ENCODE results near the gene CACNA1H.

CACNA1H gene

GRCh38 chr16:1169285-1170075 lies 16.6 kb downstream of the CACNA1H start:
- Histone ChIP-seq H3K9me3 (ENCODE audit: insufficient read depth, low read length) (no peaks in the 10 kb centered on the region), H3K27me3 (ENCODE audit: low read depth, low read length) (no peaks in the 10 kb centered on the region), H3K27ac (ENCODE audit: low read length) (no peak overlapping the region), H3K36me3 (replicated peaks; ENCODE audit: low read depth, low read length) (no peaks in the 10 kb centered on the region), H3K4me2 (ENCODE audit: low read length) (no peak overlapping the region), H3K4me1 (ENCODE audit: low read length) (no peaks in the 10 kb centered on the region), H2AFZ (ENCODE audit: low read depth, low read length) (no peak overlapping the region), H3K79me2 (ENCODE audit: low read length) (no peaks in the 10 kb centered on the region), H4K20me1 (ENCODE audit: insufficient read depth, low read length) (no peaks in the 10 kb centered on the region), H3K4me3 (ENCODE audit: low read length) (no peak overlapping the region), H3K9ac (ENCODE audit: low read length) (no peak overlapping the region)
- no peak for TF ChIP-seq EZH2phosphoT487 (IDR thresholded peaks at IDR 0.05; ENCODE audit: low read depth)
- no peak for TF ChIP-seq CTCF (IDR thresholded peaks at IDR 0.05; ENCODE audit: low read depth, low read length)

- no peak overlapping the region for H2AFZ ChIP-seq (ENCODE audit: low read depth, low read length)
- no peak overlapping the region for H3K9ac ChIP-seq (ENCODE audit: low read length)
These were observed 17.1 kb downstream of the CACNA1H start for GRCh38 chr16:1170076-1170418.

GRCh38 chr16:1171001-1171400 lies 18.1 kb downstream of the CACNA1H start:
- no peaks in the 10 kb centered on the region for H4K20me1 ChIP-seq (ENCODE audit: insufficient read depth, low read length)
- no peaks in the 10 kb centered on the region for H3K36me3 ChIP-seq (replicated peaks; ENCODE audit: low read depth, low read length)
- no peak overlapping the region for H2AFZ ChIP-seq (ENCODE audit: low read depth, low read length)
- TF ChIP-seq EZH2phosphoT487 (IDR thresholded peaks at IDR 0.05; ENCODE audit: low read depth), result no peak
- TF ChIP-seq CTCF (IDR thresholded peaks at IDR 0.05; ENCODE audit: low read depth, low read length), result no peak
- H3K4me1 ChIP-seq (ENCODE audit: low read length), result no peaks in the 10 kb centered on the region
- no peak overlapping the region for H3K27ac ChIP-seq (ENCODE audit: low read length)
- H3K4me3 ChIP-seq (ENCODE audit: low read length), result no peak overlapping the region
- H3K9me3 ChIP-seq (ENCODE audit: insufficient read depth, low read length), result no peaks in the 10 kb centered on the region
- no peaks in the 10 kb centered on the region for H3K27me3 ChIP-seq (ENCODE audit: low read depth, low read length)
- no peak overlapping the region for H3K4me2 ChIP-seq (ENCODE audit: low read length)
- no peak overlapping the region for H3K9ac ChIP-seq (ENCODE audit: low read length)
- no peaks in the 10 kb centered on the region for H3K79me2 ChIP-seq (ENCODE audit: low read length)

More at GRCh38 chr16:1170076-1170418, 17.1 kb downstream of the CACNA1H start:
- Histone ChIP-seq H3K4me2 (ENCODE audit: low read length) (no peak overlapping the region), H3K36me3 (replicated peaks; ENCODE audit: low read depth, low read length) (no peaks in the 10 kb centered on the region), H3K27ac (ENCODE audit: low read length) (no peak overlapping the region), H3K9me3 (ENCODE audit: insufficient read depth, low read length) (no peaks in the 10 kb centered on the region), H3K4me1 (ENCODE audit: low read length) (no peaks in the 10 kb centered on the region), H3K4me3 (ENCODE audit: low read length) (no peak overlapping the region), H3K79me2 (ENCODE audit: low read length) (no peaks in the 10 kb centered on the region), H4K20me1 (ENCODE audit: insufficient read depth, low read length) (no peaks in the 10 kb centered on the region), H3K27me3 (ENCODE audit: low read depth, low read length) (no peaks in the 10 kb centered on the region)
- no peak for TF ChIP-seq EZH2phosphoT487 (IDR thresholded peaks at IDR 0.05; ENCODE audit: low read depth)
- no peak for TF ChIP-seq CTCF (IDR thresholded peaks at IDR 0.05; ENCODE audit: low read depth, low read length)

GRCh38 chr16:1171854-1172428 lies 19.0 kb downstream of the CACNA1H start:
- no peaks in the 10 kb centered on the region for H3K4me1 ChIP-seq (ENCODE audit: low read length)
- TF ChIP-seq CTCF (IDR thresholded peaks at IDR 0.05; ENCODE audit: low read depth, low read length) (no peak), EZH2phosphoT487 (IDR thresholded peaks at IDR 0.05; ENCODE audit: low read depth) (no peak)
- no peaks in the 10 kb centered on the region for H3K27me3 ChIP-seq (ENCODE audit: low read depth, low read length)
- no peaks in the 10 kb centered on the region for H3K36me3 ChIP-seq (replicated peaks; ENCODE audit: low read depth, low read length)
- no peaks in the 10 kb centered on the region for H3K79me2 ChIP-seq (ENCODE audit: low read length)
- no peaks in the 10 kb centered on the region for H4K20me1 ChIP-seq (ENCODE audit: insufficient read depth, low read length)
- H3K4me3 ChIP-seq (ENCODE audit: low read length), result no peak overlapping the region
- H3K4me2 ChIP-seq (ENCODE audit: low read length), result no peak overlapping the region
- H3K9me3 ChIP-seq (ENCODE audit: insufficient read depth, low read length), result no peaks in the 10 kb centered on the region
- no peak overlapping the region for H3K27ac ChIP-seq (ENCODE audit: low read length)
- no peak overlapping the region for H2AFZ ChIP-seq (ENCODE audit: low read depth, low read length)
- H3K9ac ChIP-seq (ENCODE audit: low read length), result no peak overlapping the region

Measured in OCI-LY3 (cell line).